Adrenal gland (tissue), 5 donors: ENCODE data around the gene TATDN2.

Experiments used
- CTCF ChIP-seq, 6 experiments: fragments of 450-650 bp in 4 of 6; fragments of 200-600 bp in 2 of 6; sonication (generic) in 1 of 6; IDR thresholded peaks; 1 replicate in 5 of 6; 2 replicates in 1 of 6; pipeline versions ENCODE4 v1.5.1 to v1.8.0; 2016 to 2021; ENCODE audit warnings: antibody characterized with exemption in 6 of 6, mild to moderate bottlenecking in 2 of 6, moderate library complexity in 1 of 6
- POLR2A ChIP-seq, 2 donors: fragments of 450-650 bp; IDR thresholded peaks; one replicate each; pipeline ENCODE4 v1.6.1; 2017; ENCODE audit warnings: antibody characterized with exemption in 2 of 2, mild to moderate bottlenecking in 2 of 2, moderate library complexity in 1 of 2
- donor health status: DM: no; HTN: no; CAD: no.

- TF ChIP-seq CTCF (IDR thresholded peaks at IDR 0.05) (no peak), POLR2A (IDR thresholded peaks at IDR 0.05) (no peak)
These were observed 3.1 kb upstream of the TATDN2 start for GRCh38 chr3:10245081-10245712.
